Common myeloid progenitor, CD34-positive (primary cell): Measurements from ENCODE around the gene GRK5.

Source experiments
- CTCF ChIA-PET: fragments of 350-600 bp; sonication (Branson Sonifier 250); formaldehyde crosslinking; loops from one replicate; lab custom pipeline; 2021; ENCODE audit warnings: antibody characterized with exemption; lab: Charles Lee
- POLR2A ChIA-PET: fragments of 350-600 bp; sonication (Branson Sonifier 250); formaldehyde crosslinking; loops from one replicate; lab custom pipeline; 2021; ENCODE audit warnings: antibody characterized with exemption; lab: Charles Lee
- DNase-seq, 3 donors: peaks; one replicate each; pipeline versions ENCODE4 v3.0.0 to v3.0.0-alpha.2; 2013
- H3K27ac ChIP-seq, 2 experiments: 1 replicate in 1 of 2; 2 replicates in 1 of 2; pipeline ENCODE4 v1.7.0; 2013; ENCODE audit warnings: inconsistent platforms in 2 of 2, low read length in 2 of 2, mild to moderate bottlenecking in 2 of 2, low read depth in 1 of 2, moderate library complexity in 1 of 2; ENCODE audit not compliant: severe bottlenecking in 2 of 2, insufficient read depth in 1 of 2, poor library complexity in 1 of 2
- H3K27me3 ChIP-seq, 5 experiments: replicated peaks in 2 of 5; 1 replicate in 3 of 5; 2 replicates in 2 of 5; pipeline versions ENCODE4 v1.6.1 to v1.7.0; 2013; ENCODE audit warnings: low read length in 4 of 5, mild to moderate bottlenecking in 2 of 5, moderate library complexity in 2 of 5, inconsistent platforms in 1 of 5; ENCODE audit not compliant: insufficient read depth in 5 of 5, control insufficient read depth in 4 of 5
- H3K36me3 ChIP-seq, 4 experiments: 1 replicate in 2 of 4; 2 replicates in 2 of 4; pipeline versions ENCODE4 v1.6.1 to v1.7.0; 2013; ENCODE audit warnings: low read length in 3 of 4, control low read depth in 1 of 4, mild to moderate bottlenecking in 1 of 4; ENCODE audit not compliant: control insufficient read depth in 4 of 4, insufficient read depth in 4 of 4
- H3K4me1 ChIP-seq, 4 experiments: 1 replicate in 3 of 4; 2 replicates in 1 of 4; pipeline versions ENCODE4 v1.6.1 to v1.7.1; 2013; ENCODE audit warnings: low read length in 3 of 4, mild to moderate bottlenecking in 3 of 4, control low read depth in 1 of 4, inconsistent platforms in 1 of 4, moderate library complexity in 1 of 4; ENCODE audit not compliant: control insufficient read depth in 4 of 4, insufficient read depth in 4 of 4; ENCODE audit errors: control extremely low read depth in 1 of 4
- H3K4me3 ChIP-seq, 7 experiments: 1 replicate in 4 of 7; 2 replicates in 3 of 7; pipeline versions ENCODE4 v1.5.1 to v1.7.0; 2013; ENCODE audit warnings: mild to moderate bottlenecking in 7 of 7, low read length in 6 of 7, moderate library complexity in 6 of 7, inconsistent platforms in 2 of 7, low read depth in 2 of 7, control low read depth in 1 of 7; ENCODE audit not compliant: insufficient read depth in 4 of 7, control insufficient read depth in 1 of 7; ENCODE audit errors: extremely low read depth in 1 of 7
- H3K9me3 ChIP-seq, 5 experiments: 1 replicate in 4 of 5; 2 replicates in 1 of 5; pipeline versions ENCODE4 v1.6.1 to v1.7.1; 2013; ENCODE audit warnings: low read length in 4 of 5, mild to moderate bottlenecking in 2 of 5, inconsistent platforms in 1 of 5, low read depth in 1 of 5, moderate library complexity in 1 of 5; ENCODE audit not compliant: control insufficient read depth in 4 of 5, insufficient read depth in 2 of 5; ENCODE audit errors: control extremely low read depth in 1 of 5
- WGBS: methylation state at CpG from one replicate; pipeline ENCODE4 v1.1.5; 2013; ENCODE audit not compliant: insufficient coverage; 5-methylcytosine and 5-hydroxymethylcytosine counted together

Gene GRK5

DNA sequence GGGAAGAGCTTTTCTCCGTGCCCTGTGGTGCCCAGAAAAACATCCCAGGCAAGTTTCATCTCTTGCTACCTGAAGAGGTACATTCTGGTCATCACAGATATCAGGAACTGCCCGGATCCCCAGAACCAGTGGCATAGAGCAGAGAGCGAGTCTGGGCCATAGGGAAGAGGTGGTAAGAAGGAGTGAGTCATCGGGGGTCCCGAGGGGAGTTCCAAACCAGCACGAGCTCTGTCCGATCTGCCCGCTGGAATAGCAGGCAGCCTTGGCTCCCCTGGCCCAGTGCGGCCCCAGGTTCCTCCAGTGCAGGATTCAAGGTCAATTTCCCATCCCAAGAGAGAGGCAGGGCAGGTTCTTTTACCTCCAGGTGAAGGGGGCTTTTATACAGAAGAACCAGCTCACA, 210.5 kb downstream of the GRK5 start:
- CTCF ChIA-PET, result interaction anchor here (0.8 to 9.4 kb wide), 19 partner anchors 9 to 279 kb away, joined by 3 to 154 read pairs (median 7); partner anchors contain the start of gene GRK5
- 99% methylated on average over 9 of the region's 9 CpGs for WGBS
- Histone ChIP-seq H3K4me1 (peaks cover 0 to 2% (median 1%) of the 10 kb centered on the region in 4 experiments), H3K27me3 (peaks cover 0 to 8% (median 0%) of the 10 kb centered on the region in 5 experiments), H3K4me3 (no peak overlapping the region), H3K36me3 (no peaks in the 10 kb centered on the region), H3K27ac (no peak overlapping the region), H3K9me3 (no peaks in the 10 kb centered on the region)
- POLR2A ChIA-PET, result no interaction called here
- DNase-seq, result no peak

GRCh38 chr10:119418362-119418761, 211.0 kb downstream of the GRK5 start:
- Histone ChIP-seq H3K9me3 (no peaks in the 10 kb centered on the region), H3K27me3 (peaks cover 0 to 8% (median 0%) of the 10 kb centered on the region in 5 experiments), H3K4me3 (no peak overlapping the region), H3K36me3 (no peaks in the 10 kb centered on the region), H3K4me1 (no peaks in the 10 kb centered on the region), H3K27ac (no peak overlapping the region)
- CTCF ChIA-PET, result interaction anchor here (0.8 to 9.4 kb wide), 21 partner anchors 9 to 279 kb away, joined by 3 to 154 read pairs (median 6); partner anchors contain the start of gene GRK5
- POLR2A ChIA-PET, result no interaction called here
- DNase-seq, result no peak
- 96% methylated on average over 4 of the region's 4 CpGs for WGBS

- Histone ChIP-seq H3K36me3 (no peaks in the 10 kb centered on the region), H3K4me1 (no peaks in the 10 kb centered on the region), H3K9me3 (no peaks in the 10 kb centered on the region), H3K4me3 (no peak overlapping the region), H3K27ac (no peak overlapping the region), H3K27me3 (peaks cover 0 to 10% (median 0%) of the 10 kb centered on the region in 5 experiments)
- no peak for DNase-seq
- no CpG with 5 or more reads among the region's 2 CpGs for WGBS
- ChIA-PET CTCF (interaction anchor here (0.9 to 9.4 kb wide), 10 partner anchors 9 to 281 kb away, joined by 3 to 154 read pairs (median 5); partner anchors contain the start of gene GRK5), POLR2A (no interaction called here)
Observed at GRCh38 chr10:119419931-119420330, 212.6 kb downstream of the GRK5 start.

- ChIA-PET CTCF (interaction anchor here (1.3 to 5.7 kb wide), 4 partner anchors 9 to 231 kb away, joined by 3 to 33 read pairs (median 18); no protein-coding TSS in a partner anchor), POLR2A (no interaction called here)
- 98% methylated on average over 11 of the region's 13 CpGs for WGBS
- H3K4me1 ChIP-seq, result no peaks in the 10 kb centered on the region
- no peaks in the 10 kb centered on the region for H3K9me3 ChIP-seq
- H3K4me3 ChIP-seq, result no peak overlapping the region
- no peak overlapping the region for H3K27ac ChIP-seq
- peaks cover 0 to 10% (median 0%) of the 10 kb centered on the region in 5 experiments for H3K27me3 ChIP-seq
- no peak for DNase-seq
- H3K36me3 ChIP-seq, result no peaks in the 10 kb centered on the region
Observed at GRCh38 chr10:119420950-119421875, 213.8 kb downstream of the GRK5 start.

DNA sequence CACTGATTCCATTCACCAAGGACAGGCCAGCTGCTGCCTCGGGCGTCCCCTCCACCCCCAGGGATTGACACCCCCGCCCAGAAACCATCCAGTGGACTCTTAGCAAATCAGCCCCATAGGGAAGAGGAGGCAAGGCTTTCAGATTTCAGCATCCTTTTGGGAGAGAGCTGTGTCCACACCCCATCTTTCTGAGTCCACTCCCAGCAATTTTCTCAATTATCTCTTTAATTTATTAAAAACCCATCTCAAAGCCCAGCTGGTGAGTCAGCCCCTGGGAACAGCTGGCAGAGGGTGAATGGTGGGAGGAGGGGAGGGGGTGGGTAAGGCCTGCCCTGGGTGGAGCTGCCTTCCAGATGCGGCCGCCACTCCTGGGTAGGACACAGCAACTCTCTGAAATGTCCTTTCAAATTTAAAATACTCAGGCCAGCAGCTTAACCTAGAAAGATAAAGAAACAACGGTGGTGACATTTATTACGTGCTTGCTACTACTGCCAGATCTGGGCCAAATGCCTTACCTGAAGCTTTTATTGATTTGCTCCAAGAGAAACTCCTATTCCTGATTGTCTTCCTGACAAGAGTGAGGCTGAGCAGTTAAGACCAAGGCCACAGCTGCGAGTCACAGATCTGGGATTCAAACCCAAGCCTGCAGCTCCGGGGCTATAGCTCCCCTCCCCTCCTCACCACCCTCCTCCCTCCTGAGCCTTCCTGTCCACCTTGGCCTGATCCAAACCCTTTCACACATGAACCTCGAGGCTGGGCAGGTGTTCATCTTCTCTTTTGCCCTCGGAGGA, 214.7 kb downstream of the GRK5 start:
- Histone ChIP-seq H3K27ac (no peak overlapping the region), H3K4me3 (no peak overlapping the region), H3K36me3 (peaks cover 0 to 5% (median 0%) of the 10 kb centered on the region in 4 experiments), H3K4me1 (no peaks in the 10 kb centered on the region), H3K9me3 (no peaks in the 10 kb centered on the region), H3K27me3 (peaks cover 0 to 10% (median 0%) of the 10 kb centered on the region in 5 experiments)
- POLR2A ChIA-PET, result no interaction called here
- CTCF ChIA-PET, result interaction anchor here (1.2 to 5.7 kb wide), 6 partner anchors 8 to 223 kb away, joined by 3 to 33 read pairs (median 8); no protein-coding TSS in a partner anchor
- 97% methylated on average over 7 of the region's 11 CpGs for WGBS
- no peak for DNase-seq

- Histone ChIP-seq H3K9me3 (no peaks in the 10 kb centered on the region), H3K4me3 (no peak overlapping the region), H3K27ac (no peak overlapping the region), H3K27me3 (peaks cover 0 to 8% (median 0%) of the 10 kb centered on the region in 5 experiments), H3K4me1 (no peaks in the 10 kb centered on the region), H3K36me3 (peaks cover 0 to 10% (median 0%) of the 10 kb centered on the region in 4 experiments)
- CTCF ChIA-PET, result interaction anchor here (0.9 to 5.7 kb wide), 8 partner anchors 8 to 223 kb away, joined by 3 to 33 read pairs (median 6); no protein-coding TSS in a partner anchor
- POLR2A ChIA-PET, result no interaction called here
- DNase-seq, result no peak
- WGBS, result 98% methylated on average over 10 of the region's 12 CpGs
Observed at GRCh38 chr10:119422682-119423509, 215.5 kb downstream of the GRK5 start.
